Activated B cell treated with CpG ODN at 0.5 μM for 24 hours (primary cell): ENCODE data around the gene C20orf141. TPM values are rescaled to one million over a fixed set of nuclear protein-coding genes. Genes with fewer than 3 reads are reported as not detected.

Source experiments
- ATAC-seq: fragments of 200-7000 bp; cut with Tn5 transposase; one replicate; pipeline ENCODE4 v1.10.0; 2021; ENCODE audit warnings: low read depth, mild to moderate bottlenecking, moderate library complexity
- CTCF ChIA-PET: fragments of 350-600 bp; sonication (Branson Sonifier 250); formaldehyde crosslinking; loops from one replicate; lab custom pipeline; 2021; ENCODE audit warnings: antibody characterized with exemption; lab: Charles Lee
- POLR2A ChIA-PET: fragments of 350-600 bp; sonication (Branson Sonifier 250); formaldehyde crosslinking; loops from one replicate; lab custom pipeline; 2021; ENCODE audit warnings: antibody characterized with exemption; lab: Charles Lee
- DNase-seq: peaks from one replicate; pipeline ENCODE4 v3.0.0; 2022
- H3K27ac Mint-ChIP-seq: one replicate; pipeline ENCODE4 v1.8.0; 2020; ENCODE audit warnings: mixed read lengths
- H3K27me3 Mint-ChIP-seq: one replicate; pipeline ENCODE4 v1.8.0; 2021; ENCODE audit warnings: mixed read lengths
- H3K36me3 Mint-ChIP-seq: one replicate; pipeline ENCODE4 v1.8.0; 2021; ENCODE audit warnings: low read depth, mixed read lengths
- H3K4me1 Mint-ChIP-seq: one replicate; pipeline ENCODE4 v1.8.0; 2021; ENCODE audit warnings: mixed read lengths
- H3K4me3 Mint-ChIP-seq: one replicate; pipeline ENCODE4 v1.8.0; 2020; ENCODE audit warnings: mild to moderate bottlenecking, mixed read lengths
- H3K9me3 Mint-ChIP-seq: one replicate; pipeline ENCODE4 v1.8.0; 2020; ENCODE audit warnings: mixed read lengths
- CTCF ChIP-seq: fragments of 200-600 bp; IDR thresholded peaks from one replicate; pipeline ENCODE4 v1.8.0; 2022; ENCODE audit warnings: antibody characterized with exemption, mild to moderate bottlenecking
- intact Hi-C: fragments of 100-400 bp; cut with micrococcal nuclease; formaldehyde crosslinking; loops from one replicate; pipeline ENCODE4 v1.15.1; 2024
- total RNA-seq: library from RNA; stranded (reverse); gene quantifications from 2 replicates; pipeline ENCODE4 v1.2.3, GENCODE V29; 2022

Gene C20orf141
- total RNA-seq, 1 donor from 2014 or later, result not detected

DNA sequence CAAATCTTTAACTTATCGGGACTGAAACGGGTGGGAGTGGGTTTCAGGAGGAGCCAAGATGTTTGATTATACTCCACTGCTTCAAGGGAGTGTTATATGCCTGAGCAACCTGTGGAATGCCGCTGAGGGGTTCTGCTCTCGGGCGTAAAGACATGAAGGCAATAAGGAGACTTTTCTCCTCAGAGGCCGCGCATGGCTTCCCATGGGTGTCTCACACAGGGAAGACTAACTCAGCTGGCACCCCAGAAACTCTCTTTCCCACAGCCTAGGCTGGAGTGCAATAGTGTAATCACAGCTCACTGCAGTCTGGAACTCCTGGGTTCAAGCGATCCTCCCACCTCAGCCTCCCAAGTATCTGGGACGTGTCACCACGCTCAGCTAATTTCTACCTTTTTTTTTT, 5.1 kb upstream of the C20orf141 start:
- no peak for ATAC-seq
- Mint-ChIP-seq H3K36me3 (no peaks in the 10 kb centered on the region), H3K4me1 (no peaks in the 10 kb centered on the region), H3K4me3 (no peak overlapping the region), H3K27ac (no peak overlapping the region), H3K9me3 (peaks cover 8% of the 10 kb centered on the region), H3K27me3 (peaks cover 56% of the 10 kb centered on the region)
- intact Hi-C loops, result no loop called here
- ChIA-PET CTCF (no interaction called here), POLR2A (no interaction called here)
- TF ChIP-seq CTCF, result no peak
- DNase-seq, result no peak

DNA sequence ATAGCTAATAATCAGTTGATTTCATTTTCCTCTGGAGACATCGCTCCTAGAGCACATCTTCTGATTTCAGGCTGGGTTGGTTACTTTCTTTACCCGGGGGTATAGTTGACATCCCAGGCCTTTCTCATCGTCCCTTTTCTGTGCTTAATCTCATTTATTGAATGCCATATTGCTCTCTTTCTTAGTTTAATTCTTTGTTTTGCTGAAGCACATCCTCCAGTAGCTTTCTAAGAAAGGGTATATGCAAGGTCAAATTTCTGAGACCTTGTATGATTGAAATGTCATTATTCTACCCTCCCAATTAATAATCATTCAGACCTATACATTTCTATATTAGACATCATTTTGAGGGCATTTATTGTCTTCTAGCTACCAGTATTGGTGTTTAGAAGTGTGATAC, 2.6 kb upstream of the C20orf141 start:
- no peak overlapping the region for H3K4me3 Mint-ChIP-seq
- POLR2A ChIA-PET, result no interaction called here
- no peak for TF ChIP-seq CTCF
- peaks cover 46% of the 10 kb centered on the region for H3K27me3 Mint-ChIP-seq
- peaks cover 8% of the 10 kb centered on the region for H3K9me3 Mint-ChIP-seq
- intact Hi-C loops, result no loop called here
- H3K4me1 Mint-ChIP-seq, result no peaks in the 10 kb centered on the region
- ATAC-seq, result no peak
- CTCF ChIA-PET, result no interaction called here
- H3K27ac Mint-ChIP-seq, result no peak overlapping the region
- no peaks in the 10 kb centered on the region for H3K36me3 Mint-ChIP-seq
- DNase-seq, result no peak

DNA sequence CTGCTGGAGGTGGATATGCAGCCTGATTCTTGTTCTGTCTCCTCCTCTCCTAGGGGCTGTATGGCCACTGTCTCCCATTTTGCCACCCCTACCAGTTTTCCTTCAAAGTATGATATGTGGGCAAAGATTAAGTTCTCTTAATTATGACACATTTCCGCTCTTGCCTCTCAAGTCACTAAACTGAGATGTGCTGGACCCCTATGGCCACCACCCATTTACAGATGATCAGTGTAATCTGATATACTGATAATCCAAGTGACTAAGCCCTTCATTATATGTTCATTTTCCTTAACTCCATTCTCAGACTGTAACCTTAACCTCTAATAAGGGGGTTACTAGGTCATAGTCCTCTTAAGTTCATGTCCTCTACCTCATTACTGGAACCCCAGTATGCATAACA, 711 bp upstream of the C20orf141 start:
- Mint-ChIP-seq H3K27ac (no peak overlapping the region), H3K4me3 (no peak overlapping the region), H3K36me3 (no peaks in the 10 kb centered on the region), H3K4me1 (no peaks in the 10 kb centered on the region), H3K9me3 (peaks cover 8% of the 10 kb centered on the region), H3K27me3 (peaks cover 52% of the 10 kb centered on the region)
- DNase-seq, result no peak
- ChIA-PET POLR2A (no interaction called here), CTCF (no interaction called here)
- no peak for TF ChIP-seq CTCF
- no peak for ATAC-seq
- intact Hi-C loops, result no loop called here

DNA sequence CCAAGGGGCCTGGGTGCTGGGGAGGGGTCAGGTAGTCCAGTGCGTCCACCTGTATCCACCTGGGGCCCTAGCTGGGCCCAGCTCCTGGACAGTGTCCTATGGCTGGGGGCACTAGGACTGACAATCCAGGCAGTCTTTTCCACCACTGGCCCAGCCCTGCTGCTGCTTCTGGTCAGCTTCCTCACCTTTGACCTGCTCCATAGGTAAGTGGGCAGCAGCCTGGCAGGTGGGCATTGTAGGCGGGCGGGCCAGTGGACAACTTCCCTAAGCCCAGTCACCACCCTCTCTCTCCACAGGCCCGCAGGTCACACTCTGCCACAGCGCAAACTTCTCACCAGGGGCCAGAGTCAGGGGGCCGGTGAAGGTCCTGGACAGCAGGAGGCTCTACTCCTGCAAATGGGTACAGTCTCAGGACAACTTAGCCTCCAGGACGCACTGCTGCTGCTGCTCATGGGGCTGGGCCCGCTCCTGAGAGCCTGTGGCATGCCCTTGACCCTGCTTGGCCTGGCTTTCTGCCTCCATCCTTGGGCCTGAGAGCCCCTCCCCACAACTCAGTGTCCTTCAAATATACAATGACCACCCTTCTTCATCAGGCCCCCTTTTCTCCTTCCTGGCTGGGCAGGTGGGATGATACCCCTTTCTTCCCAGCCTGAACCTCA, 584 bp downstream of the C20orf141 start:
- CTCF ChIA-PET, result no interaction called here
- POLR2A ChIA-PET, result no interaction called here

GRCh38 chr20:2816030-2816582, 1.3 kb downstream of the C20orf141 start, which contains the start of gene TMEM239:
TMEM239 (plus strand) TSS chr20:2816364; CDS start chr20:2816555, 191 bp downstream.
- H3K27me3 Mint-ChIP-seq, result peaks cover 60% of the 10 kb centered on the region
- no peaks in the 10 kb centered on the region for H3K36me3 Mint-ChIP-seq
- TF ChIP-seq CTCF, result no peak
- ChIA-PET POLR2A (no interaction called here), CTCF (no interaction called here)
- peaks cover 8% of the 10 kb centered on the region for H3K9me3 Mint-ChIP-seq
- ATAC-seq, result no peak
- H3K4me1 Mint-ChIP-seq, result no peaks in the 10 kb centered on the region
- no peak within 1 kb of the TSS for H3K27ac Mint-ChIP-seq
- intact Hi-C loops, result no loop called here
- H3K4me3 Mint-ChIP-seq, result no peak within 1 kb of the TSS
- DNase-seq, result no peak

More for the DNA sequence above, 584 bp downstream of the C20orf141 start:
- no peak for DNase-seq
- intact Hi-C loops, result no loop called here
- no peaks in the 10 kb centered on the region for H3K4me1 Mint-ChIP-seq
- no peaks in the 10 kb centered on the region for H3K36me3 Mint-ChIP-seq
- TF ChIP-seq CTCF, result no peak
- H3K4me3 Mint-ChIP-seq, result no peak overlapping the region
- no peak for ATAC-seq
- peaks cover 8% of the 10 kb centered on the region for H3K9me3 Mint-ChIP-seq
- H3K27ac Mint-ChIP-seq, result no peak overlapping the region
- H3K27me3 Mint-ChIP-seq, result peaks cover 60% of the 10 kb centered on the region
